WTC11 (cell line): ENCODE measurements around the gene AATK. TPM values are rescaled to one million over a fixed set of nuclear protein-coding genes. Genes with fewer than 3 reads are reported as not detected.
A peak's percentile ranks its signal among the peaks of the same experiment; 100 is the strongest.

Source experiments
- ATAC-seq: fragments of 200-7000 bp; cut with Tn5 transposase; 2 replicates; pipeline ENCODE4 v1.10.0; 2021; ENCODE audit warnings: mild to moderate bottlenecking, moderate library complexity
- CTCF ChIA-PET: fragments of 300-600 bp; sonication (Branson Sonifier 250); formaldehyde crosslinking; loops from one replicate; lab custom pipeline; 2021; ENCODE audit warnings: antibody characterized with exemption; lab: Charles Lee
- POLR2A ChIA-PET: fragments of 350-600 bp; sonication (Branson Sonifier 250); formaldehyde crosslinking; loops from one replicate; lab custom pipeline; 2021; ENCODE audit warnings: antibody characterized with exemption; lab: Charles Lee
- DNase-seq: peaks from one replicate; pipeline ENCODE4 v3.0.0; 2021; ENCODE audit warnings: low spot score
- H3K27ac Mint-ChIP-seq: 2 replicates; pipeline ENCODE4 v1.8.0; 2021; ENCODE audit warnings: mixed read lengths
- H3K27me3 Mint-ChIP-seq: 2 replicates; pipeline ENCODE4 v1.8.0; 2021; ENCODE audit warnings: low read depth, mild to moderate bottlenecking, moderate library complexity, mixed read lengths
- H3K36me3 Mint-ChIP-seq: 2 replicates; pipeline ENCODE4 v1.8.0; 2021; ENCODE audit warnings: mixed read lengths
- H3K4me1 Mint-ChIP-seq: 2 replicates; pipeline ENCODE4 v1.8.0; 2022; ENCODE audit warnings: mixed read lengths
- H3K4me3 Mint-ChIP-seq: 2 replicates; pipeline ENCODE4 v1.8.0; 2021; ENCODE audit warnings: mild to moderate bottlenecking, moderate library complexity, mixed read lengths
- H3K9me3 Mint-ChIP-seq: 2 replicates; pipeline ENCODE4 v1.8.0; 2021; ENCODE audit warnings: mixed read lengths
- ATF1 ChIP-seq: sonication (generic); formaldehyde crosslinking; IDR thresholded peaks from 2 replicates; pipeline ENCODE4 v1.8.1; 2023; ENCODE audit warnings: mild to moderate bottlenecking, moderate library complexity, missing genetic modification reagents
- E2F1 ChIP-seq: sonication (generic); formaldehyde crosslinking; IDR thresholded peaks from 2 replicates; pipeline ENCODE4 v1.8.0; 2022; ENCODE audit warnings: mild to moderate bottlenecking, missing genetic modification reagents
- E2F4 ChIP-seq: sonication (generic); formaldehyde crosslinking; IDR thresholded peaks from 2 replicates; pipeline ENCODE4 v1.8.1; 2022; ENCODE audit warnings: low read depth, mild to moderate bottlenecking, moderate library complexity, missing genetic modification reagents, borderline replicate concordance
- ELF4 ChIP-seq: sonication (generic); formaldehyde crosslinking; IDR thresholded peaks from 2 replicates; pipeline ENCODE4 v1.8.1; 2022; ENCODE audit warnings: low read depth, mild to moderate bottlenecking, moderate library complexity, missing genetic modification reagents
- FOXK1 ChIP-seq: sonication (generic); formaldehyde crosslinking; IDR thresholded peaks from 2 replicates; pipeline ENCODE4 v1.8.0; 2022; ENCODE audit warnings: mild to moderate bottlenecking, moderate library complexity, missing genetic modification reagents
- GTF2I ChIP-seq: fragments of 250-450 bp; sonication (Bioruptor Pico); conservative IDR thresholded peaks from 2 replicates; pipeline ENCODE4 v1.4.0; 2021; ENCODE audit warnings: mild to moderate bottlenecking
- NFYB ChIP-seq: sonication (generic); formaldehyde crosslinking; conservative IDR thresholded peaks from 2 replicates; pipeline ENCODE4 v1.8.0; 2022; ENCODE audit warnings: low read depth, missing genetic modification reagents
- NR2C2 ChIP-seq: sonication (generic); formaldehyde crosslinking; IDR thresholded peaks from 2 replicates; pipeline ENCODE4 v1.8.0; 2022; ENCODE audit warnings: mild to moderate bottlenecking, missing genetic modification reagents
- RORB ChIP-seq: fragments of 250-450 bp; sonication (Bioruptor Pico); IDR thresholded peaks from 2 replicates; pipeline ENCODE4 v1.9.0; 2021; ENCODE audit warnings: mild to moderate bottlenecking
- SMAD3 ChIP-seq: sonication (generic); formaldehyde crosslinking; IDR thresholded peaks from 2 replicates; pipeline ENCODE4 v1.8.0; 2022; ENCODE audit warnings: missing genetic modification reagents, mild to moderate bottlenecking, borderline replicate concordance
- SP1 ChIP-seq: sonication (generic); formaldehyde crosslinking; conservative IDR thresholded peaks from 2 replicates; pipeline ENCODE4 v1.8.1; 2022; ENCODE audit warnings: missing genetic modification reagents
- TEAD1 ChIP-seq: sonication (generic); formaldehyde crosslinking; IDR thresholded peaks from 2 replicates; pipeline ENCODE4 v1.8.0; 2022; ENCODE audit warnings: mild to moderate bottlenecking, missing genetic modification reagents
- ZNF121 ChIP-seq: sonication (generic); formaldehyde crosslinking; IDR thresholded peaks from 2 replicates; pipeline ENCODE4 v1.8.0; 2023; ENCODE audit warnings: missing genetic modification reagents
- ZNF263 ChIP-seq: sonication (generic); formaldehyde crosslinking; IDR thresholded peaks from 2 replicates; pipeline ENCODE4 v1.8.1; 2022; ENCODE audit warnings: low read depth, mild to moderate bottlenecking, moderate library complexity, missing genetic modification reagents
- ZNF317 ChIP-seq: sonication (generic); formaldehyde crosslinking; IDR thresholded peaks from 2 replicates; pipeline ENCODE4 v1.8.1; 2023; ENCODE audit warnings: low read depth, mild to moderate bottlenecking, moderate library complexity, missing genetic modification reagents, borderline replicate concordance
- ZNF396 ChIP-seq: fragments of 250-450 bp; sonication (Bioruptor Pico); IDR thresholded peaks from 2 replicates; pipeline ENCODE4 v1.8.0; 2021; ENCODE audit warnings: mild to moderate bottlenecking, moderate library complexity, borderline replicate concordance
- ZNF671 ChIP-seq: fragments of 250-450 bp; sonication (Bioruptor Pico); IDR thresholded peaks from 2 replicates; pipeline ENCODE4 v1.8.0; 2021; ENCODE audit warnings: mild to moderate bottlenecking
- total RNA-seq: library from RNA; stranded (reverse); gene quantifications from 3 replicates; pipeline ENCODE4 v1.2.3, GENCODE V29; 2021
- TF ChIP-seq, protein P1 (sequence below): sonication (generic); formaldehyde crosslinking; IDR thresholded peaks from 2 replicates; pipeline ENCODE4 v1.8.1; 2022; ENCODE audit warnings: mild to moderate bottlenecking, missing genetic modification reagents, moderate library complexity, borderline replicate concordance
- TF ChIP-seq, protein P2 (sequence below): sonication (generic); formaldehyde crosslinking; IDR thresholded peaks from 2 replicates; pipeline ENCODE4 v1.8.0; 2022; ENCODE audit warnings: mild to moderate bottlenecking, missing genetic modification reagents
- TF ChIP-seq, protein P3 (sequence below): fragments of 200-600 bp; IDR thresholded peaks from 2 replicates; pipeline ENCODE4 v1.8.0; 2022; ENCODE audit warnings: antibody characterized with exemption

Gene AATK
- total RNA-seq, 1 experiment from 2014 or later, result 2.9 TPM

- ChIA-PET POLR2A (no interaction called here), CTCF (no interaction called here)
- H3K4me3 Mint-ChIP-seq, result no peak overlapping the region
- H3K27ac Mint-ChIP-seq, result no peak overlapping the region
- DNase-seq (no peak), ATAC-seq (no peak)
- H3K9me3 Mint-ChIP-seq, result no peaks in the 10 kb centered on the region
- no peaks in the 10 kb centered on the region for H3K36me3 Mint-ChIP-seq
- no peaks in the 10 kb centered on the region for H3K4me1 Mint-ChIP-seq
- TF ChIP-seq SP1 (CRISPR knock-in tag) (no peak), SMAD3 (CRISPR knock-in tag) (no peak), NFYB (no peak)
- H3K27me3 Mint-ChIP-seq, result peaks cover 9% of the 10 kb centered on the region
Measured at GRCh38 chr17:81163051-81163695, 2.8 kb downstream of the AATK start.

GRCh38 chr17:81162491-81162890 lies 3.5 kb downstream of the AATK start:
- peaks cover 9% of the 10 kb centered on the region for H3K27me3 Mint-ChIP-seq

GRCh38 chr17:81161972-81162371 lies 4.0 kb downstream of the AATK start:
- no peak overlapping the region for H3K27ac Mint-ChIP-seq
- CTCF ChIA-PET, result interaction anchor here (0.5 to 0.6 kb wide), 2 partner anchors 42 to 172 kb away, joined by 4 read pairs; no protein-coding TSS in a partner anchor
- POLR2A ChIA-PET, result no interaction called here
- no peaks in the 10 kb centered on the region for H3K9me3 Mint-ChIP-seq
- no peak for DNase-seq
- no peaks in the 10 kb centered on the region for H3K36me3 Mint-ChIP-seq
- TF ChIP-seq ZNF671 (CRISPR knock-in tag) (no peak), RORB (no peak), ZNF121 (CRISPR knock-in tag) (no peak), ELF4 (CRISPR knock-in tag) (no peak), E2F1 (no peak), GTF2I (CRISPR knock-in tag) (no peak), TEAD1 (no peak), ZNF317 (CRISPR knock-in tag) (no peak), FOXK1 (CRISPR knock-in tag) (no peak), NR2C2 (no peak), E2F4 (no peak), ZNF263 (CRISPR knock-in tag) (no peak), SP1 (CRISPR knock-in tag) (no peak), ATF1 (CRISPR knock-in tag) (no peak), ZNF396 (CRISPR knock-in tag) (no peak)
- TF ChIP-seq, protein P1, sequence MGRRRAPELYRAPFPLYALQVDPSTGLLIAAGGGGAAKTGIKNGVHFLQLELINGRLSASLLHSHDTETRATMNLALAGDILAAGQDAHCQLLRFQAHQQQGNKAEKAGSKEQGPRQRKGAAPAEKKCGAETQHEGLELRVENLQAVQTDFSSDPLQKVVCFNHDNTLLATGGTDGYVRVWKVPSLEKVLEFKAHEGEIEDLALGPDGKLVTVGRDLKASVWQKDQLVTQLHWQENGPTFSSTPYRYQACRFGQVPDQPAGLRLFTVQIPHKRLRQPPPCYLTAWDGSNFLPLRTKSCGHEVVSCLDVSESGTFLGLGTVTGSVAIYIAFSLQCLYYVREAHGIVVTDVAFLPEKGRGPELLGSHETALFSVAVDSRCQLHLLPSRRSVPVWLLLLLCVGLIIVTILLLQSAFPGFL (CRISPR knock-in tag), result no peak
- TF ChIP-seq, protein P2, sequence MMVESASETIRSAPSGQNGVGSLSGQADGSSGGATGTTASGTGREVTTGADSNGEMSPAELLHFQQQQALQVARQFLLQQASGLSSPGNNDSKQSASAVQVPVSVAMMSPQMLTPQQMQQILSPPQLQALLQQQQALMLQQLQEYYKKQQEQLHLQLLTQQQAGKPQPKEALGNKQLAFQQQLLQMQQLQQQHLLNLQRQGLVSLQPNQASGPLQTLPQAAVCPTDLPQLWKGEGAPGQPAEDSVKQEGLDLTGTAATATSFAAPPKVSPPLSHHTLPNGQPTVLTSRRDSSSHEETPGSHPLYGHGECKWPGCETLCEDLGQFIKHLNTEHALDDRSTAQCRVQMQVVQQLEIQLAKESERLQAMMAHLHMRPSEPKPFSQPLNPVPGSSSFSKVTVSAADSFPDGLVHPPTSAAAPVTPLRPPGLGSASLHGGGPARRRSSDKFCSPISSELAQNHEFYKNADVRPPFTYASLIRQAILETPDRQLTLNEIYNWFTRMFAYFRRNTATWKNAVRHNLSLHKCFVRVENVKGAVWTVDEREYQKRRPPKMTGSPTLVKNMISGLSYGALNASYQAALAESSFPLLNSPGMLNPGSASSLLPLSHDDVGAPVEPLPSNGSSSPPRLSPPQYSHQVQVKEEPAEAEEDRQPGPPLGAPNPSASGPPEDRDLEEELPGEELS, result no peak
- TF ChIP-seq, all 79 proteins: peak for 0
- H3K4me1 Mint-ChIP-seq, result no peaks in the 10 kb centered on the region
- no peak overlapping the region for H3K4me3 Mint-ChIP-seq
- ATAC-seq, result no peak
- peaks cover 5% of the 10 kb centered on the region for H3K27me3 Mint-ChIP-seq

More at GRCh38 chr17:81162491-81162890, 3.5 kb downstream of the AATK start:
- H3K27ac Mint-ChIP-seq, result peak overlapping the region; percentile 82; the same call in 1 of the 2 replicates
- CTCF ChIA-PET, result interaction anchor here (0.6 kb wide), 1 partner anchor 42 kb away, joined by 4 read pairs; no protein-coding TSS in a partner anchor
- DNase-seq (no peak), ATAC-seq (no peak)
- H3K36me3 Mint-ChIP-seq, result no peaks in the 10 kb centered on the region
- no peaks in the 10 kb centered on the region for H3K4me1 Mint-ChIP-seq
- no peak overlapping the region for H3K4me3 Mint-ChIP-seq
- TF ChIP-seq NFYB, result no peak
- TF ChIP-seq, protein P3, sequence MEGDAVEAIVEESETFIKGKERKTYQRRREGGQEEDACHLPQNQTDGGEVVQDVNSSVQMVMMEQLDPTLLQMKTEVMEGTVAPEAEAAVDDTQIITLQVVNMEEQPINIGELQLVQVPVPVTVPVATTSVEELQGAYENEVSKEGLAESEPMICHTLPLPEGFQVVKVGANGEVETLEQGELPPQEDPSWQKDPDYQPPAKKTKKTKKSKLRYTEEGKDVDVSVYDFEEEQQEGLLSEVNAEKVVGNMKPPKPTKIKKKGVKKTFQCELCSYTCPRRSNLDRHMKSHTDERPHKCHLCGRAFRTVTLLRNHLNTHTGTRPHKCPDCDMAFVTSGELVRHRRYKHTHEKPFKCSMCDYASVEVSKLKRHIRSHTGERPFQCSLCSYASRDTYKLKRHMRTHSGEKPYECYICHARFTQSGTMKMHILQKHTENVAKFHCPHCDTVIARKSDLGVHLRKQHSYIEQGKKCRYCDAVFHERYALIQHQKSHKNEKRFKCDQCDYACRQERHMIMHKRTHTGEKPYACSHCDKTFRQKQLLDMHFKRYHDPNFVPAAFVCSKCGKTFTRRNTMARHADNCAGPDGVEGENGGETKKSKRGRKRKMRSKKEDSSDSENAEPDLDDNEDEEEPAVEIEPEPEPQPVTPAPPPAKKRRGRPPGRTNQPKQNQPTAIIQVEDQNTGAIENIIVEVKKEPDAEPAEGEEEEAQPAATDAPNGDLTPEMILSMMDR, result no peak
- no peaks in the 10 kb centered on the region for H3K9me3 Mint-ChIP-seq
- POLR2A ChIA-PET, result no interaction called here
